Stimulated activated CD4-positive, alpha-beta T cell treated with anti-CD3 and anti-CD28 coated beads, Interleukin-15, amount 100 ng/mL, for 48 hours (primary cell): ENCODE measurements around the gene BEAN1.

ENCODE experiments used
- DNase-seq, 2 donors: peaks; one replicate each; pipeline ENCODE4 v3.0.0-alpha.2; 2020; ENCODE audit warnings: low read depth in 2 of 2

The BEAN1 gene

GRCh38 chr16:66470556-66470955, 43.5 kb downstream of the BEAN1 start:
- no peak for DNase-seq

GRCh38 chr16:66471264-66471663, 44.2 kb downstream of the BEAN1 start:
- DNase-seq, result no peak

GRCh38 chr16:66471716-66472393, 44.8 kb downstream of the BEAN1 start:
- DNase-seq, result no peak

GRCh38 chr16:66473051-66473571, 46.0 kb downstream of the BEAN1 start:
- DNase-seq, result no peak

GRCh38 chr16:66473654-66474519, 46.8 kb downstream of the BEAN1 start:
- DNase-seq, result no peak

- peak; percentile 35 to 49 for DNase-seq
Observed at GRCh38 chr16:66474750-66475199, 47.7 kb downstream of the BEAN1 start.

- DNase-seq, result no peak
Observed at GRCh38 chr16:66475232-66475631, 48.1 kb downstream of the BEAN1 start.

- DNase-seq, result peak in 1 of 2 donors; percentile 54
Observed at GRCh38 chr16:66476328-66477027, 49.4 kb downstream of the BEAN1 start.

- DNase-seq, result no peak
Observed at GRCh38 chr16:66477028-66477515, 50.0 kb downstream of the BEAN1 start.

- peak; percentile 67 to 75 for DNase-seq
Observed at GRCh38 chr16:66478733-66479511, 51.8 kb downstream of the BEAN1 start.

GRCh38 chr16:66479661-66480264, 52.7 kb downstream of the BEAN1 start:
- DNase-seq, result no peak

- no peak for DNase-seq
Observed at GRCh38 chr16:66480265-66481080, 53.4 kb downstream of the BEAN1 start.

- no peak for DNase-seq
Observed at GRCh38 chr16:66481081-66481942, 54.2 kb downstream of the BEAN1 start.

- DNase-seq, result no peak
Observed at GRCh38 chr16:66481943-66482390, 54.9 kb downstream of the BEAN1 start.

- peak; percentile 58 to 72 for DNase-seq
Observed at GRCh38 chr16:66483689-66484452, 56.8 kb downstream of the BEAN1 start.

GRCh38 chr16:66484453-66485213, 57.5 kb downstream of the BEAN1 start:
- DNase-seq, result no peak

GRCh38 chr16:66485376-66485775, 58.3 kb downstream of the BEAN1 start:
- DNase-seq, result no peak
